Posterior vena cava (tissue), 2 donors: ENCODE measurements around the gene LRP1B. TPM values are rescaled to one million over a fixed set of nuclear protein-coding genes. Genes with fewer than 3 reads are reported as not detected.
"Not testable (repeated sequence)": the region's sequence is repeated elsewhere in the genome, so short reads cannot be mapped to it uniquely, and the experiment has no call there.

Source experiments
- DNase-seq: peaks from one replicate; pipeline ENCODE4 v3.0.0-alpha.2; 2020; ENCODE audit warnings: low spot score
- intact Hi-C, 2 donors: fragments of 100-400 bp; cut with DNase I; formaldehyde crosslinking; loops; one replicate each; pipeline versions ENCODE4 v1.14.1 to v1.14.2; 2022 to 2023
- total RNA-seq, 2 donors: library from RNA; stranded (reverse); fragmentation: NEBNext Ultra II Directional; extraction: Animal tissue kit (Norgen Biotek cat#: 25700); gene quantifications; one replicate each; pipeline ENCODE4 v1.2.1, GENCODE V29; 2021
- donor health status: DM: yes; HTN: yes; CAD: no.
- donor health status: DM: yes; HTN: yes; CAD: no.

Gene LRP1B
- total RNA-seq, 2 donors from 2014 or later: 0.46 to 0.48 TPM

DNA sequence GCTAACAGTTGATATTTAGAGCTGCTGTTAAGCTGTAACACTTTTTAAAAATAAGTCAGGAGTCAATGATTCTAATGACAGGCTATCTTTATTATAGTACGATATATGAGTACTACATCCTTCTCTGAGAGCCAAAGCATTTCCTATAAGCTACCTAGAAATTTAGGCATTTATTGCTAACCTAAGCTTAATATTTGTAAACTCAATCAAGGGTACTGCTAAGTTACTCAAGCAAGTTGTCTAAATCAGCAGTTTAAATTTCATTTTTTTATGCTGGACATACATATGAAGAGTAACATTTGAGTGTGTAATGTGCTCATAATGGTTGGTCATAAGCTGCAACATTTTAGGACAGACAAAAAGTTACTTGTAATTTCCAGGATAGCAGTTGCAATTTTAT is 1774.1 kb downstream of the LRP1B start:
- DNase-seq: no peak
- intact Hi-C loops: no loop called here

DNA sequence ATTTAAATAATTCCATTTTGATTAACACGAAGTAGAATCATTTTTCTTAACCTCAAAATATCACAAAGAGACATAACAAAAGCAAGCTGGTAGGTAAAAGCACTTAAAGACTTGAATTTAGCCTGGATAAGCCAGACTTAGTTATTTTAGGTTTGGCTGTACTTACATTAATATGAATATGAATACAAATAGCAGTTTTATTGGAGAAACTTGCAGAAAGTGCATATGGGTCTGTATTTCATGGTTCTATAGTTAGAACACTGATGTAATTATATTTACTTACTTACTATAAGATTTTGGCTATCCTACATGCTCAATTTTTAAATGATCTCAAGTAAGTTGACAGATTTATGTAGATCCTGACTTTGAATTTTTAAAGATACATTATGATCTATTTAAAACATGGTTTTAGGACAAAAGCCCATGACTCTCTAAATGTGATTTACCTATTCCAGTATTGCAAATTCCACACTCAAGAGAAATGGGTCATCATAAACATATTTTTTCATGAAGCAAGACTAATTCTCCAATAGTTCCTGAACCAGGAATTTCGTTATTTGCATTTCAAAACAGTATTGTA is 1775.2 kb downstream of the LRP1B start:
- intact Hi-C loops: no loop called here
- no peak for DNase-seq

DNA sequence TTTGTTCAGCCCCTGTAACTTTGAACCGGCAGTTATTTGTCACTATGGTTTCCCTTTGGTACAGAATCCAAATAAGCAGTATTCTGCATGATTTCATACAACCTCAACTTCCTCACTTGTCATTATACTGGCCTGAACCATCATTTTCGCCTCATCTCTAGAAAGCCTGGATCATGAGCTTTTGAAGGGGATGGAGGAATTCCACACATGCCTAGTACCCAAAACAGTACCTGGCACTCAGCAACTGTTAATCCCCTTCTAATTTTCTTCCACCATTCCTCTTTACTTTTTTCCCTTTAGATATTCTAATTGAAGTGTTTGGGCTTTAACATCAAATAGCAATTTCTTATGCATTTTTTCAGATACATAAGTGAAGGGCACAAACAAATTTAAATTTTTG is 1776.3 kb downstream of the LRP1B start:
- DNase-seq: no peak
- intact Hi-C loops: no loop called here

DNA sequence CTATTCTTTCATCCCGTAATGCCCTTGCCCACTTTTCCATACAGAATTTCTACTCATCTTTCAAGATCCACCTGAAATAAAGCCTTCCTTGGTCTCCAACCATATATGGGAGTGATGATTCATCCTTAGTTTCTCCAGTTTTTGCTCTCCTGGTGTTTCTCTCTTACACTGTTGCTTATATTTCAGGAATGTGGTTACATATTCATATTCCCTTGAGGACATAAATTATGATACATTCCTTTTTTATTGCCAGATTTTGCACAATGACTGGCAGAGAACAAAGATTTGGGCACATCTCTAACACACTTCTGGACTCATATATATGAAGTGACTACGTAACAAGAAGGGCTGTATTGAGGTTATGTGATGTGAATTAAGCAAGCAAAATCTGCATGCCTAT is 1777.3 kb downstream of the LRP1B start:
- DNase-seq: no peak
- intact Hi-C loops: no loop called here

DNA sequence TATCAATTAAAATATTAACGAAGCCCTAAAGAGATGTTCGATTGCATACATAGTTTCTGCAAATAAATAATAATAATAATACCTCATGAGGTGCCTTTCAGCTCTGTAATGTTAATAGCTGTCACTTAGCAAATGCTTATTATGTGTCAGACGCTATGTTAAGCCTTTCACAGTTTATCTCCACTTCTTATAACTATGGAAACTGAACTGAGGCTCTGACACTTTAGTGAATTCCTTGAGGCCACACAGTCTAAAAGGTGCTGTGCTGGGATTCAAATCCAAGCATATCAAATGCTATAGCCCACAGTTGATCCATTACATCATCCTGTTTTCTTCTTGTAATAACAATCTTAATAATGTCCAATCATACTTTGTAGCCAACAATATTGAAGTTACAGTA is 1779.1 kb downstream of the LRP1B start:
- no peak for DNase-seq
- intact Hi-C loops: no loop called here

DNA sequence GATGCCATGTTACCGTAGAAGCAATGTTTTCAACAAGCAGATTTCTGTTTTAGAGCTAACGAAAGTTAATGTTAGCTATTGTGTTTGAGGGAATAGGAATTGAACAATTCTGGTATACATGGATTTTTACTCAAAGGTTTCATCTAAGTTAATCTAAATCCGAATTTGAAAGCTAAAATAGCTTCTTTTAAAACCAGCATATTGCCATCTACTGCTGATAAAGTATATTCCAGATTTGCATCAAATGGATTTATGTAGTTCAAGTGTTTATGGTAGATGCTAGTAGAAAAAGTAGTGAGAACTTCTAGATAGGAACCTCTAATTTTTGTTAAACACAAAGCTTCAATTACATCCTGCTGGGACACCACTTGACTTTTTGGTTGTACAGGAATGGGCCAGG is 1781.1 kb downstream of the LRP1B start:
- intact Hi-C loops: no loop called here

DNA sequence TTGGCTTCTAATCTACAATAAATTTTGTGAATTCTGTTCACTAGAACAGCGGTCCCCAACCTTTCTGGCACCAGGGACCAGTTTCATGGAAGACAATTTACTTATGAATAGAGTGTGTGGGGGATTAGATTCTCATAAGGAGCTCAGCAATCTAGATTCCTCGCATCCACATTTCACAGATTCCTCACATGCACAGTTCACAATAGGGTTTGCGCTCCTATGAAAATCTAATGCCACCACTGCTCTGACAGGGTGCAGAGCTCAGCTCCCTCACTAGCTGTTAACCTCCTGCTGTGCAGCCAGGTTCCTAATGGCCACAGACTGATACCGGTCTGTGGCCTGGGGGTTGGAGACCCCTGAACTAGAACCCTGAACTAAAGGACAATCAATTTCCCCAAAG is 1782.0 kb downstream of the LRP1B start:
- intact Hi-C loops: no loop called here

More for the DNA sequence above, 1781.1 kb downstream of the LRP1B start:
- DNase-seq: no peak

DNA sequence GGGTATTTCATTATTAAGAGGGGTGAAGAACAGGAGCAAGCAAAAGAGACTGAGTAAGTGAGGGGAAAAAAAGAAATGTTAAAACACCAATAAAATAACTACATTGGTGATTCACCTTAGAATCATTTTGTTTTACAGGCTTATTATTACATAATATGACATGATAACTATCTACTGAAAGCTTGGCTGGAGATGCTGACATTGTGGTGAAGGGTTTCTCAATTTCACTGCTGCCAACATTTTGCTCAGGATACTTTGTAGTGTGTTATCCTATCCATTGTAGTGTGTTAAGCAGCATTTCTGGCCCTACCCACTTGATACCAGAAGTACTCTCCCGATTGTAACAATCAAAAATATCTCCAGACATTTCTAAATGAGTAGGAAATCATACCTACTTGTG is 1786.0 kb downstream of the LRP1B start:
- intact Hi-C loops: no loop called here
- no peak for DNase-seq

More for the DNA sequence above, 1782.0 kb downstream of the LRP1B start:
- no peak for DNase-seq

DNA sequence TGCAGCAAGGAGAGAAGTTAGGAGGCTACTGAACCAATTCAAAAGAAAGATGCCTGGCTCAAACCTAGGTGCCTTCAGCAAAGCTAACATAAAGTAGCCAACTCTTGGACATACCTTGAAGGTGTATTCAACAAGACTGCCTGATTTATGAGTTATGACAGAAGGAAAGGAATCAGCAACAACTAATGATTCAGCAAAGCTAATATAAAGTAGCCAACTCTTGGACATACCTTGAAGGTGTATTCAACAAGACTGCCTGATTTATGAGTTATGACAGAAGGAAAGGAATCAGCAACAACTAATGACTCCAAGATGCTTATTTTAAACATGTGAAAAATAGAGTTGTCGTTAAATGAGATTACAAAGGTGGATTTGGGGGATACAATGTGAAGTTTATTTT is 1786.5 kb downstream of the LRP1B start:
- DNase-seq, intact Hi-C loops: not testable (repeated sequence)

DNA sequence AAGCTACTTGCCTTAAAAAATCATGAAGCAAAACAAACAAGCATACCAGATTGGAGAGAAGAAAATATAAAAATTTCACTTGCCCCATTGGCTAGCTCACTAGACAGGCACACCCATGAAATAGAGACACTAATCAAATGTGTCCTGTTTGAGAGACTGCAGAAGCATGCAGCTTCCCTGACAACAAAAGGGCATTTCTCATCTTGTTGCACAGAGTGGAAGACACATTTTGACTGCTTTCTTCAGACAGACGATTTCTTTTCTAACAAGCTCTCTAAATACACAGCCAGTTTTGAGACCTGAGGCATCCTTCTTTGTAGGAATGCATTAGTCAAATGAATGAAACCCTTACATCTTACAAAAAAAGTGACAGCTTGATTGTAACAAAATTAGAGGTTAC is 1792.0 kb downstream of the LRP1B start:
- intact Hi-C loops: no loop called here

DNA sequence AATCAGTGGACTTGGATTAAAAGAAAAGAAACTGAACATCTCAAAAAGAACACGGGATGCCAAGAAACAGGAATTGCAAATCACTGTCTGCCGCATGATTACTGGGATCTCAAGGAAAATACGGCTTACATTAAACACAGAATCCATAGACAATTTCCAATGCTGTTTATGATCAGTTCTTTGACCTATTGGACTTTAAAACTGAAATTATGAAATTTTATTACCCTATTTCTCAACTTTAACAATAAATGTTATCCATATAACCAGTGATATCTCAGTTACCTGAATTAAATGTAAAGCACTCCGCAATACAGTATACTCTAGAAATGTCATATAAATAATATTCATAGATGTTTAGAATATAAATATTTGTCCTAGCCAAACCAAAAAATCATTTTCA is 1793.8 kb downstream of the LRP1B start:
- intact Hi-C loops: no loop called here
- DNase-seq: no peak

More for the DNA sequence above, 1792.0 kb downstream of the LRP1B start:
- no peak for DNase-seq

DNA sequence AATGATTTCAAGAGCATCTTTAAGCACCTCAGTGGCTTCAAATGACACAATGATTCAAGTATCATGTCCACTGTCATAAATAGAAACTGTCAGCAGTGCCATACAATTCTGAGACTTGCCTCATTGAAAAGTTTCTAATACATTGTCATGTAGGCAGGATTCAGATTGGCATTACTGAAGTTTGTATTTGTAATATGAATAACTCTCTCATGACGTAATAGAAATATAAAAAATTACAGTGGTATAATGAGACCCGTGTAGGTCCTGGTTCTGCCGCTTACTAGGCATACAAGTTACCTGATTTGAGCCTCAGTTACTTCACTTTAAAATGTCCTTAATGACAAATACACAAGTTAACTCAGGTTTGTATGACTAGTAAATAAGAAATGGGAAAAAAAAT is 1814.5 kb downstream of the LRP1B start:
- DNase-seq: no peak
- intact Hi-C loops: no loop called here

DNA sequence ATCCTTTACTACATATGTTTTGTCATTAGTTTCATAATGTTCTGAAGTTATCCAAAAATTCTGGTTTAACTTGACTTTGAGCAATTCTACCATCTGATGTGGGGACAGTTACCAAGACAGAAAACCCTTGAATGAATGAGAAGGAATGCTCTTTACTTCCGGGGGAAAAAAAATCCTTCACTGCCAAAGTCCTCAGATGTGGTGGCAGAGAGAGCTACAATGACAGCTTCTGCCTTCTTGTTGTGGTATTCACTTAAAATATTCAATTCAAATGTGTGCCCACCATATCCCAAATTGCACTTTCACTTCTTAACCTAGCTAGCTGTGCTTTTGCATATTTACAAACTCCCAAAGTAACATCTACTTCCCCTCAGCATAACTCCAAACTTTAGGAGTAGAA is 1818.9 kb downstream of the LRP1B start:
- intact Hi-C loops: no loop called here
- no peak for DNase-seq

DNA sequence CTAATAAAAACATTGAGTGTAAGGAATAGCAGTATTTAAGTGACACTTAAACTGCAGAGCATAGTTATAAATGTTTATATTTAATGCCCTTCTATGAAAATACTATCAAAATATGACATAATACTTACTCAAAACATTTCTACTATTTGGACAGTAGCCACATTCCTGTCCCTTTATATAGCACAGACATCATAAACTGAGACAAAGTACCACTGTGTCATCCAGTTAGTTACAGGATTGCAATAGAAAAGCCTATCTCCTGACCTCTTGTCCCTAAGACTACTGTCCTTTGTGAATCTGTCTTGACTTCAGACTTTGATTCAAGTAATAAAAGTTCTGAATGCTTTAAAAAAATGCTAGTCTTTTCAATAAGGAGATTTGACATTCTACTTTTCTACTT is 1822.1 kb downstream of the LRP1B start:
- DNase-seq: no peak
- intact Hi-C loops: no loop called here

DNA sequence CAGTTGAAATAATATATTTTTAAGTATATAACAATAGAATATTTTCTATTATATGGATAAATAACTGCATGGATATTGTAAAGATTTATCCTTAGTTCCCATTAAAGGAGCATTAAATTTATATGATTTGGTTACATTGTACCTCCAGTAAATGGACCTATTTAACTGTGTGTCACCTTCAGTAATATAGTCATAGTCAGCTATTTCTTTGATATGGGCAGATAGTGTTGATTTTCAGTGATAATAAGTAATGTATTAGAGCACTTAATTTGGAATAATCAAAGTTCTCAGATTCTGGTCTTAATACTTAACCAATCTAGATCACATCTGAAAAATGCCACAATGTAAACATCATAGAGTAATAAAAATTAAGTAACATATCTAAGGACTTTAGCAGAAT is 1823.3 kb downstream of the LRP1B start:
- no peak for DNase-seq
- intact Hi-C loops: no loop called here

DNA sequence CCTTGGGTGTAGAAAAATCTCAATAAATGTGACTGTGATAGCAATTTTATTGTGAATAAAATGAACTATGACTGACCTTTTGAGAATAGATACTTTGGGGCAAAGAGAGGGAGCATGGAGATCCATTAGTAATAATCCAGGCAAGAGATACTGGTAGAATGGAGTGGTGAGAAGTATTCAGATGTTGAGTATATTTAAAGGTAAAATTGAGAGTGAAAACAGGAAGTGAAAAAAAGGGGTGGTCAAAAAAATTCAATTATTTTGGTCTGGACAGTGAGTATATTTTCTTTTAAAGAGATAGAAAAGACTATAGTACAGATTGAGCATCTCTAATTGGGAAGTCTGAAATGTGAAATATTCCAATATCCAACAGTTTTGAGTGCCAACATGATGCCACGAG is 1835.0 kb downstream of the LRP1B start:
- intact Hi-C loops: no loop called here
- no peak for DNase-seq

DNA sequence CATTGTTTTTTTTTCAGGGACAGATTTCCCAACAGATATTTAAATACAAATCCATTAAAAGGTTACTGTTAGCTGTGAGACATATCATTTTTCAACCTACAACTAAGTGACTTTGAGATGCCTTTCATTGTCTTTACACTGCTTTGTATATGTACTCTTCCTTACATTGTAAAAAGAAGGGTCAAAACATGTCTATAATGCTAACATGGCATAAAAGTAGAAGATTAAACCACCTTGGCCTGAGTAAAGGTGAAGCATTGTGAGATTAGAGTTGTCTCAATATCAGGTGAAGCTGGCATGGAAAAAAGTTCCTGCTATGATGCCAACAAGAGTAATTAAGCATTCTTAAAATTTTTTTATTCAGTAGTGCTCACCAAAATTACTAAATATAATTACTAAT is 1842.1 kb downstream of the LRP1B start:
- intact Hi-C loops: no loop called here
- no peak for DNase-seq

DNA sequence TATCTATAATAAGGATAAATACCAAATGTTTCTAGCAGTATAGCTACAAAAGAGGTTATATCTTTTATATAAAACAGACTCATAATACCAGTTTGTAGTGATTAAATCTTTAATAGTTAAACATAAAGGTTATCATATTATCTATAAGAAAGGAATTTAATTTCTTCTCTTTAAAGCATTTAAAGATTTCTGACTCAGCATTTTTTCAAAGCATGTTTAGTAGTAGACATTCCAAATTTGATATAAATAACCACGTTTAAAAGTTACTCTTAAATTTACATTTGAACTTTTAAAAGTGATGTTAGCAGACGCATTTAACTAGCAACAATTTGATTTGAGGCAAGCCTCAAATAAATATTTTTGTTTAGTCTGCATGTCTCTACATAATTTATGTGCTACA is 1842.6 kb downstream of the LRP1B start:
- DNase-seq: no peak
- intact Hi-C loops: no loop called here

DNA sequence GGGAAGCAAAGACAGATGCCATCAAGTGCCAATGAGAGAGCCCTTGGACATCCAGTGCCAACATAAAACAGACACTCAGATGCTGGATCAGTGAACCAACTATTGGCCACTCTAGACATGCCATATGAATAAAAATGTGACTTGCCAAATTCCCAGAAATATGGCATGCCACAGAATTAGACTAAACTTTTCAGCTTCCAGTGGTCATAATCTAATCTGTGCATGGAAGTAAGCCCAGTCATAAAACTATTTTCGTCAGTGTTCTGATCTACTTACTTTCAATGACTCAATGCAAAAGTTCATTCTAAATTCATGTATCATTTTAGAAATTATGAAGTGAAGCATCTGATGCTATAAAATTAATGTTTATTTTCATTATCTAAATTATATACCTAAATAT is 1844.4 kb downstream of the LRP1B start:
- intact Hi-C loops: no loop called here
- no peak for DNase-seq

DNA sequence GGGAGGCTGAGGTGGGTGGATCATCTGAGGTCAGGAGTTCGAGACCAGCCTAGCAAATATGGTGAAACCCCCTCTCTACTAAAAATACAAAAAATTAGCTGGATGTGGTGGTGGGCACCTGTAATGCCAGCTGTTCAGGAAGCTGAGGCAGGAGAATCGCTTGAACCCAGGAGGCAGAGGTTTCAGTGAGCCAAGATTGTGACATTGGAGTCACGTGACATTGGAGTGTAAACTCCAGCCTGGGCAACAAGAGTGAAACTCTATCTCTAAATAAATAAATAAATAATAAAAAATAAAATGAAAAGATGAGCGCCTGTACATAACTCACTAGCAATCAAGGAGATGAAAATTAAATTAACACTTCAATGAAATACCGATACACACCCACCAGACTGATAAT is 1853.5 kb downstream of the LRP1B start:
- intact Hi-C loops, DNase-seq: not testable (repeated sequence)

DNA sequence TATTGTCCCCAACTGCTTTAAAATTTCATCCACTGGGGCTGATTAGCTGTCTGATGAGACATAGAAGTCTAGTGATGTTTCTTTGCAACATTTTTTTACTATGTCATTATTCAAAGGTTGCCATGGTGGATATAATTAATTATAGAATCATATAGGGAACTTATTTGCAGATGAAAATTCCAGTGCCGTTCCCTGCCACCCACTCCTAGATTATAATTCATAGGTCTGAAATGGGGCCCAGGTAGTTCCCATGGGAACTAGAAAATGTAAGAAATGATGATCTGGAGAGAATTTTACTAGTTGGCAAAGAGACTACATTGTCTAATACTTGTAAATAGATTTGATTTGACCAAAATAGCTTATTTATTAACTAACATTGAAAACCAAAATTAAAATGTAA is 1854.2 kb downstream of the LRP1B start:
- intact Hi-C loops: no loop called here
- no peak for DNase-seq

DNA sequence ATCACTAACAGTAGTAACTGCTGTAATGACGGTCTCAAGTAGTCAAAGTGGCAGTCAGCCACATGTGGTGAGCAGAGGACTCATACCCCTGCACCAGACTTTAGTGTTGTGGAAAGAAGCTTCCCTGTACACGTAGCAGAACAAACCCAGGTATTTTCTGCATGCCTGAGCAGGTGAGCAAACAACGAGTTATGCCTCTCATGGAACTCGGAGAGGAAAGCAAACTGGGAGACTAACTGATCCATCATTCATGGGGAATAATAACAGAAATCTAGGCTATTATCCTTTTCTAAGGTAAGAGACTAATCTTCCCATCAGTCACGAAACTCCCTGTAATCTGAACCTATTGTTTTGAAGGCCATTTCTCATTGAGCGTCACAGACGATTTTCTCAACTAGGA is 1855.4 kb downstream of the LRP1B start:
- no peak for DNase-seq
- intact Hi-C loops: no loop called here
